Inflammatory macrophage treated with lipopolysaccharide for 4 hours (primary cell): ENCODE measurements around the gene SPATA13.
"Not testable (repeated sequence)": the region's sequence is repeated elsewhere in the genome, so short reads cannot be mapped to it uniquely, and the experiment has no call there.

Experiments used
- DNase-seq: peaks from one replicate; pipeline ENCODE4 v3.0.0-alpha.2; 2020

Gene SPATA13

GRCh38 chr13:24160458-24161009, at the start of gene SPATA13:
TSS of gene SPATA13 (plus strand) at chr13:24160720. CDS start at chr13:24222930, 62,210 bp downstream.
- peak; percentile 84 for DNase-seq

DNA sequence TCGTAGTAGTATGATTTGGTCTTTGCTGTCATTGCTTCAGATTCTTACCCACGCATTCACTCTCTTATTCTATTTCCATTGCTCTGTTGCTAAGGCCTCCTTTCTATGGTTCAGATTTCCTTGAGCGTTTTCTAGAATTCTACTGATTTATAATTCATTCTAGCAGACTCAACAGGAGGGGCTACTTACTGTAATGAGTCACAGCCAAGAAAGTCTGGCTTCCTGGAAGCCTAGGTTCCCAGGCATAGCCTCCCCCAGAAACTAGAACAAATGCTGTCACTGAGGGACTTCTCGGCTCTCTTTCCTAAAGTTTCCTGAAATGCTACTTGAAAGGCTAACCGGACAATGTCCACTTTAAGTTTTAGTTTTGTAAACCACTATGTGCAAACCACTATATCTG, 47.7 kb upstream of the SPATA13 start:
- no peak for DNase-seq

DNA sequence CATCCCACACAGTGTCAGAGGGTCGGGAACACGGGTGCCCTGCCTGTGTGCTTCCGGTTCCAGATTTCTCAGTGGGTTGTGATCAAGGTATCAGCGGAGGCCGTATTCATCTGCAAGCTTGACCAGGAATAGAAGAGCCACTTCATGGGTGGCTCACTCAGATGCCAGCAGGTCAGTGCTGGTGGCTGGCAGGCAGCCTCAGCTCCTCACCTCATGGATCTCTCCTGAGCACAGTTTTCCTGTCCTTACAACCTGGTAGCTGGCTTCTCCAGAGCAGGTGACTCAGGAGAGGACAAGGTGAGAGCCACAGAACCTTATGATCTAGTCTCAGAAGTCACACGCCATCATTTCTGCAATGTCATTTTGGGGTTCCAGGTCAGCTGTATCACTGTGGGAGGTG, 44.8 kb upstream of the SPATA13 start:
- no peak for DNase-seq

- DNase-seq: no peak
Observed at GRCh38 chr13:24116131-24116530, 44.4 kb upstream of the SPATA13 start.

- DNase-seq: no peak
Observed at GRCh38 chr13:24118576-24118975, 41.9 kb upstream of the SPATA13 start.

GRCh38 chr13:24119626-24120508, 40.7 kb upstream of the SPATA13 start:
- no peak for DNase-seq

DNA sequence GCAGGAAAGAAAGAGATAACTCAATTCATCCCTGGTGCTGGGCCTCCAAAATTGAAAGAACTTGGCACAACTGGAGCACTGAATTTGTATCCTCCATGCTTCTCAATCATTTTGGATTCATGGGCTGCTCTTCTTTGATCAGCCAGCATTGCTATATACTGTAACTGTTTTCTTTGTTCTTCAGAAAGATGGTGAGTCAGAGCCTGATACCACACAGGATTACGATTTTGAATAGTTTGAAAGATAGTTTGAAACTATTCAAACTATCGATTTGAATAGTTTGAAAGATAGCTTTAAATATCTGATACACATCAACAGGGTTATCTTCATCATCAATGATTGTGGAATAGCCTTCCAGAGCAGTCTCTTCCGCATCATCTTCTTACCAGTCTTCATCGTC, 38.5 kb upstream of the SPATA13 start:
- not testable (repeated sequence) for DNase-seq

- no peak for DNase-seq
Observed at GRCh38 chr13:24122569-24122968, 38.0 kb upstream of the SPATA13 start.

- DNase-seq: no peak
Observed at GRCh38 chr13:24123761-24124160, 36.8 kb upstream of the SPATA13 start.

- DNase-seq: peak; percentile 35
Observed at GRCh38 chr13:24124789-24125476, 35.6 kb upstream of the SPATA13 start.

- no peak for DNase-seq
Observed at GRCh38 chr13:24127116-24127631, 33.3 kb upstream of the SPATA13 start.

DNA sequence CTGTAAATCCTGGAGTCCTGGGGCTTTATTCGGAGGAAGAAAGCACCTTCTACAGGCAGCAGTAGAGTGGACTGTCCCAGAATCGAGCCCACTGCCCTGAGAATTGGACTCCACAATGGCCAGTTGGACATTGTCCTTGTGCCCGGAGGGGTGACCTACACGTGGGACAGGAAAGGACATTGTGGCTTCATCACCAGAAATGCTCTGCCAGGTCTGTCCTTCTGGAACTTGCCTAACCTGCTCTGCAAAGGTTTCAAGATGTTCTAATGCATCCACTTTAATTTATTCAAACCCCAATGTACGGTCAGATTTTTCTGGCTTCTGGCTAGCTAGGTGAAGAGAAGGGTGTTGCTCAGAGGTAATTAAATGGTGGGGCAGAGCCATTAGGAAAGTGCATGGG, 32.4 kb upstream of the SPATA13 start:
- DNase-seq: no peak

- DNase-seq: no peak
Observed at GRCh38 chr13:24128962-24129361, 31.6 kb upstream of the SPATA13 start.

- no peak for DNase-seq
Observed at GRCh38 chr13:24129914-24130774, 30.4 kb upstream of the SPATA13 start.

GRCh38 chr13:24131749-24132148, 28.8 kb upstream of the SPATA13 start:
- DNase-seq: no peak

DNA sequence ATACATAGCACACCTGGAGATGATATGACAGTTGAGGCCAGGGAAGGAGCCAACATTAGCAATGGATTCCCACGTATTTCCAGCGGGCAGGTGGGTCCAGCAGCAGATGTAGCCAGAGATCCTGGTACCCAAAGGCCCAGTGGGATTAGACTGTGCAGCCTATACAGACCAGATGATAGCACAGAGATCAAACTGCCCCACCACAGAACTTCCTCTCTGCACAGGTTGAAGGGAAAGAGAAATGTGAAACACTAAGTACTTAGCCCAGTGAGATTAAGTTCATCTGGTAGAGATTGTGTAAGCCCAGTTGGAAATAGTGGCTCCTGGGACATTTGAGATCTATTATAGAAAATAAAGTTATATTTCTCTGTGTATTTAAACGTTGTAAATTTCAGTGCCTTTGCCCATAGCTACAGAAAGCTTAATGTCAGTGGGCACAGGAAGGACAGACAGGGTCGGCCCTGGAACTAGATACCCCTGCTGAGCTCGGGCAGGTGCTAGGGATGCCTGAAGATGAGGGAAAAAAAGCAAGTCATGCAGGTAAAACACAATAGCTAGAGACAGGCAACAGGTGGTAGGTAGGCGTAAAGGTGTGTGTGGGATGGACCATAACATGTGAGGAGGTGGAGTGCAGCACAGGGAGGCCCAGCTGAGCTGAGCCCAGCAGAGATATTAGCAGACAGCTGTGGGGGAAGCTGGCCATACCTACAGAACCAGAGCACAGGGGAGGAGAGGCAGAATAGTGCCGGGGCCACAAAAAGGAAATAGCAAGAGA, 27.3 kb upstream of the SPATA13 start:
- DNase-seq: no peak

- DNase-seq: no peak
Observed at GRCh38 chr13:24134231-24134630, 26.3 kb upstream of the SPATA13 start.

- DNase-seq: no peak
Observed at GRCh38 chr13:24134757-24135156, 25.8 kb upstream of the SPATA13 start.

- DNase-seq: no peak
Observed at GRCh38 chr13:24135674-24136300, 24.7 kb upstream of the SPATA13 start.

DNA sequence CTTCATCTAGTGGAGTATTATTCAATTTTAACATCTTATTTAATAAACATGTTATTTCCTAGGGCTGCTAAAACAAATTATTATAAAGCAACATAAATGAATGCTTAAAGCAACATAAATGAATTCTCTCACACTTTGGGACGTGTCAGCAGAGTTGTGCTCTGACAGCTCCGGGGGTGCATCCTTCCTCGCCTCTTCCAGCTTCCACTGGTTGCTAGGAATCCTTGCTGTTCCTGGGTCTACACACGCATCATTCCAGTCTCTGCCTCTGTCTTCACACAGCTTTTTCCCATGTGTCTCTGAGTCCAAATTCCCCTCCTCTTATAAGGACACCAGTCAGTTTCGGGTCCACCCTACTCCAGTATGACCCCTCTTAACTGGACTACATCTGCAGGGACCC, 21.6 kb upstream of the SPATA13 start:
- DNase-seq: no peak

DNA sequence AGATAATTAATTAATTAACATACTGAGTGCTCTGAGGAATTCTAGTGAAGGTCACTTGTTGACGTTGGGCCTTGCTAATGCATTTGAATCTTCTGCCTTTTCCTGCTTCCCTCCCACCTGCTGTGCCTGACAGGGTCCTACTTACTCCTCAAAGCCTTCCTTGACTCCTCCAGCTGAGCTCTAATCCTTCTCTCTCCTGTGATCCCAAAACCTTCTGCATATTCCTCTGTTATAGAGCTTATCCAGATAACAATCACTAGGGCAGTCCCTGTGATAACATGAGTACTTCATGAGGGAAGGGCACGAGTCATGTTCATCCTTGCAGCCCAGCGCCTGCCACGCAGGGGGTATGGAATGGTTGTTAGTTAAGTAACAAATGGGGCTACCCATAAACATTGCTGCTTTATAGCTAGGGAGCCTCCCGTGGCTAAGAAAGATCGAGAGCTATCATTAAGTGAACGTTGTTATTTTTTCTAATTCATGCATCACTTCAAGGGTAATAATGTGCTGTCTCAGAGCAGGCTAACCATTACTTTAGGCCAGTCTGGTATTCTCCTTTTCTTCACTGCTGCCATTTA, 19.1 kb upstream of the SPATA13 start:
- DNase-seq: no peak
